Ascending aorta (tissue), 2 donors: ENCODE measurements around the gene SIRPA. TPM values are rescaled to one million over a fixed set of nuclear protein-coding genes. Genes with fewer than 3 reads are reported as not detected.

Source experiments
- DNase-seq, 2 donors: peaks; one replicate each; pipeline ENCODE4 v3.0.0-alpha.2; 2019; ENCODE audit warnings: low spot score in 2 of 2
- H3K27ac ChIP-seq, 2 donors: fragments of 200-600 bp; sonication (generic); one replicate each; pipeline ENCODE4 v1.5.1; 2016 to 2017; ENCODE audit warnings: mild to moderate bottlenecking in 1 of 2
- H3K27me3 ChIP-seq: fragments of 200-600 bp; sonication (generic); one replicate; pipeline ENCODE4 v1.5.1; 2017
- H3K36me3 ChIP-seq, 2 donors: fragments of 200-600 bp; sonication (generic); one replicate each; pipeline ENCODE4 v1.5.1; 2016
- H3K4me1 ChIP-seq, 2 donors: fragments of 200-600 bp; sonication (generic); one replicate each; pipeline ENCODE4 v1.5.1; 2016 to 2017; ENCODE audit warnings: mild to moderate bottlenecking in 1 of 2
- H3K4me3 ChIP-seq, 2 donors: fragments of 200-600 bp; sonication (generic); one replicate each; pipeline ENCODE4 v1.5.1; 2016 to 2017; ENCODE audit warnings: mild to moderate bottlenecking in 1 of 2
- H3K9me3 ChIP-seq, 2 donors: fragments of 200-600 bp; sonication (generic); one replicate each; pipeline ENCODE4 v1.5.1; 2016
- CTCF ChIP-seq, 3 experiments: fragments of 200-600 bp in 2 of 3; fragments of 450-650 bp in 1 of 3; sonication (generic) in 2 of 3; IDR thresholded peaks; one replicate each; pipeline ENCODE4 v1.5.1; 2016 to 2019; ENCODE audit warnings: antibody characterized with exemption in 3 of 3, mild to moderate bottlenecking in 1 of 3, moderate library complexity in 1 of 3
- intact Hi-C: fragments of 100-400 bp; cut with DNase I; formaldehyde crosslinking; loops from one replicate; pipeline ENCODE4 v1.15.1; 2023
- total RNA-seq: library from RNA; depleted of rRNA; stranded (reverse); fragments of >200 nt; gene quantifications from one replicate; pipeline ENCODE4 v1.1.0, GENCODE V29; 2016

SIRPA gene
- total RNA-seq, 1 donor from 2014 or later: 72.8 TPM

- H3K27me3 ChIP-seq: no peaks in the 10 kb centered on the region
- DNase-seq: no peak
- intact Hi-C loops: loop anchor here (2.0 to 10.0 kb wide), 8 partner anchors 41 to 1569 kb away; partner anchors contain the start of genes GNRH2, MRPS26, SDCBP2 and SNRPB
- peaks cover 0 to 56% of the 10 kb centered on the region in 2 donors for H3K4me1 ChIP-seq
- H3K4me3 ChIP-seq: peak overlapping the region; percentile 80 to 97
- H3K9me3 ChIP-seq: no peaks in the 10 kb centered on the region
- H3K36me3 ChIP-seq: no peaks in the 10 kb centered on the region
- TF ChIP-seq CTCF (IDR thresholded peaks at IDR 0.05): no peak
- peak overlapping the region; percentile 97 for H3K27ac ChIP-seq
These were observed 1.3 kb upstream of the SIRPA start for GRCh38 chr20:1893721-1894470.

GRCh38 chr20:1894471-1894950 lies 696 bp upstream of the SIRPA start:
- Histone ChIP-seq H3K27me3 (no peaks in the 10 kb centered on the region), H3K4me1 (peaks cover 4 to 62% of the 10 kb centered on the region in 2 donors), H3K27ac (peak overlapping the region; percentile 97), H3K36me3 (no peaks in the 10 kb centered on the region), H3K4me3 (peak overlapping the region; percentile 80 to 97), H3K9me3 (no peaks in the 10 kb centered on the region)
- TF ChIP-seq CTCF (IDR thresholded peaks at IDR 0.05): no peak
- intact Hi-C loops: loop anchor here (2.0 to 10.0 kb wide), 8 partner anchors 40 to 1570 kb away; partner anchors contain the start of genes GNRH2, MRPS26, SDCBP2 and SNRPB
- DNase-seq: peak in 1 of 2 donors; percentile 81

- DNase-seq: peak in 1 of 2 donors; percentile 71
- intact Hi-C loops: loop anchor here (1.0 to 10.0 kb wide), 7 partner anchors 39 to 1571 kb away; partner anchors contain the start of genes GNRH2, MRPS26, SDCBP2 and SOX12
- H3K36me3 ChIP-seq: no peaks in the 10 kb centered on the region
- peak overlapping the region; percentile 97 for H3K27ac ChIP-seq
- H3K4me1 ChIP-seq: peaks cover 6 to 68% of the 10 kb centered on the region in 2 donors
- peak overlapping the region; percentile 80 to 97 for H3K4me3 ChIP-seq
- H3K9me3 ChIP-seq: no peaks in the 10 kb centered on the region
- no peaks in the 10 kb centered on the region for H3K27me3 ChIP-seq
- TF ChIP-seq CTCF (IDR thresholded peaks at IDR 0.05): peak in 1 of 3 experiments; percentile 6
These were observed 672 bp downstream of the SIRPA start for GRCh38 chr20:1895674-1896483.

GRCh38 chr20:1896484-1897258 lies 1.5 kb downstream of the SIRPA start:
- Histone ChIP-seq H3K4me1 (peaks cover 6 to 64% of the 10 kb centered on the region in 2 donors), H3K27me3 (no peaks in the 10 kb centered on the region), H3K36me3 (no peaks in the 10 kb centered on the region), H3K9me3 (no peaks in the 10 kb centered on the region), H3K27ac (peak overlapping the region; percentile 97), H3K4me3 (peak overlapping the region; percentile 80 to 97)
- intact Hi-C loops: loop anchor here (10.0 kb wide), 4 partner anchors 422 to 1572 kb away; partner anchors contain the start of genes GNRH2, MRPS26, SDCBP2 and SOX12
- no peak for DNase-seq
- no peak for TF ChIP-seq CTCF (IDR thresholded peaks at IDR 0.05)

- H3K27me3 ChIP-seq: no peaks in the 10 kb centered on the region
- no peaks in the 10 kb centered on the region for H3K9me3 ChIP-seq
- H3K27ac ChIP-seq: peak overlapping the region; percentile 97
- H3K36me3 ChIP-seq: no peaks in the 10 kb centered on the region
- peaks cover 6 to 62% of the 10 kb centered on the region in 2 donors for H3K4me1 ChIP-seq
- no peak for DNase-seq
- H3K4me3 ChIP-seq: peak overlapping the region; percentile 26 to 30
- intact Hi-C loops: loop anchor here (10.0 kb wide), 4 partner anchors 423 to 1573 kb away; partner anchors contain the start of genes GNRH2, MRPS26, SDCBP2 and SOX12
- TF ChIP-seq CTCF (IDR thresholded peaks at IDR 0.05): no peak
These were observed 2.3 kb downstream of the SIRPA start for GRCh38 chr20:1897541-1897940.
